ENCODE data around the gene KIAA0930. TPM values are rescaled to one million over a fixed set of nuclear protein-coding genes. Genes with fewer than 3 reads are reported as not detected.

KIAA0930 gene
- total RNA-seq, 2 experiments from 2014 or later, result 6.7 to 7.4 TPM

DNA sequence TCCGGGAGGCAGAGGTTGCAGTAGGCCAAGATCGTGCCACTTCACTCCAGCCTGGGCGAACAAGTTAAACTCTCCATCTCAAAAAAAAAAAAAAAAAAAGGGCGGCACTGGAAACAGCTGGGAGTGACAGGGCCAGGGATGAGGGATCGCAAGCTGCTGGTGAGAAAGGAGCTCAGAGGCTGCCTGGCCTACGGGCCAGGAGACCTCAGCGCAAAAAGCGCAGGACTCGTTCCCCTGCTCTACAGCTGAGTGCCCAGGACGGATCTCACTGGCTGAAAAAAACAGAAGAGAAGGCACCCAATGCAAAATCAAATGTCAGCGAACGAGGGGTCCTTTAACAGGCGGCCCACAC, 77.6 kb downstream of the KIAA0930 start:
- Histone ChIP-seq H3K27me3 (ENCODE audit: control insufficient read depth in 1 of 2, insufficient read depth in 2 of 2, low read length in 2 of 2) (no peaks in the 10 kb centered on the region), H3K4me3 (ENCODE audit: low read length) (peak overlapping the region; percentile 80), H3K4me1 (ENCODE audit: insufficient read depth, low read length) (peaks cover 56% of the 10 kb centered on the region), H3K9me3 (ENCODE audit: control insufficient read depth in 1 of 2, insufficient read depth in 1 of 2, low read length in 2 of 2) (no peaks in the 10 kb centered on the region), H3K27ac (ENCODE audit: low read depth in 1 of 2, low read length in 2 of 2) (peak overlapping the region; percentile 84 to 85), H3K36me3 (ENCODE audit: insufficient read depth, low read length) (peaks cover 13% of the 10 kb centered on the region)
- ChIA-PET POLR2A (interaction anchor here (0.6 to 2.8 kb wide), 9 partner anchors 11 to 1585 kb away, joined by 3 to 78 read pairs (median 4); partner anchors contain the start of genes CDPF1 and SAMM50), CTCF (interaction anchor here (1.8 kb wide), 1 partner anchor 9 kb away, joined by 8 read pairs; no protein-coding TSS in a partner anchor)
- H3K27me3 Mint-ChIP-seq, result no peaks in the 10 kb centered on the region
- no peaks in the 10 kb centered on the region for H3K9me3 Mint-ChIP-seq
- H3K27ac Mint-ChIP-seq, result peak overlapping the region; percentile 93
- peak; percentile 24 for ATAC-seq (ENCODE audit: poor library complexity)
- DNase-seq, result no peak
- TF ChIP-seq, protein P1, sequence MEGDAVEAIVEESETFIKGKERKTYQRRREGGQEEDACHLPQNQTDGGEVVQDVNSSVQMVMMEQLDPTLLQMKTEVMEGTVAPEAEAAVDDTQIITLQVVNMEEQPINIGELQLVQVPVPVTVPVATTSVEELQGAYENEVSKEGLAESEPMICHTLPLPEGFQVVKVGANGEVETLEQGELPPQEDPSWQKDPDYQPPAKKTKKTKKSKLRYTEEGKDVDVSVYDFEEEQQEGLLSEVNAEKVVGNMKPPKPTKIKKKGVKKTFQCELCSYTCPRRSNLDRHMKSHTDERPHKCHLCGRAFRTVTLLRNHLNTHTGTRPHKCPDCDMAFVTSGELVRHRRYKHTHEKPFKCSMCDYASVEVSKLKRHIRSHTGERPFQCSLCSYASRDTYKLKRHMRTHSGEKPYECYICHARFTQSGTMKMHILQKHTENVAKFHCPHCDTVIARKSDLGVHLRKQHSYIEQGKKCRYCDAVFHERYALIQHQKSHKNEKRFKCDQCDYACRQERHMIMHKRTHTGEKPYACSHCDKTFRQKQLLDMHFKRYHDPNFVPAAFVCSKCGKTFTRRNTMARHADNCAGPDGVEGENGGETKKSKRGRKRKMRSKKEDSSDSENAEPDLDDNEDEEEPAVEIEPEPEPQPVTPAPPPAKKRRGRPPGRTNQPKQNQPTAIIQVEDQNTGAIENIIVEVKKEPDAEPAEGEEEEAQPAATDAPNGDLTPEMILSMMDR (IDR thresholded peaks at IDR 0.05), result no peak
- peaks cover 65% of the 10 kb centered on the region for H3K4me1 Mint-ChIP-seq (ENCODE audit: low read depth)
- H3K36me3 Mint-ChIP-seq (ENCODE audit: low read depth), result peaks cover 42% of the 10 kb centered on the region
- intact Hi-C loops (cut with DNase I, micrococcal nuclease), result loop anchor here (1.0 to 10.0 kb wide), 7 partner anchors 10 to 1348 kb away; partner anchors contain the start of genes EFCAB6 (in 1 of the 2) and PRR5 (in 1 of the 2)
- peak overlapping the region; percentile 95 for H3K4me3 Mint-ChIP-seq

DNA sequence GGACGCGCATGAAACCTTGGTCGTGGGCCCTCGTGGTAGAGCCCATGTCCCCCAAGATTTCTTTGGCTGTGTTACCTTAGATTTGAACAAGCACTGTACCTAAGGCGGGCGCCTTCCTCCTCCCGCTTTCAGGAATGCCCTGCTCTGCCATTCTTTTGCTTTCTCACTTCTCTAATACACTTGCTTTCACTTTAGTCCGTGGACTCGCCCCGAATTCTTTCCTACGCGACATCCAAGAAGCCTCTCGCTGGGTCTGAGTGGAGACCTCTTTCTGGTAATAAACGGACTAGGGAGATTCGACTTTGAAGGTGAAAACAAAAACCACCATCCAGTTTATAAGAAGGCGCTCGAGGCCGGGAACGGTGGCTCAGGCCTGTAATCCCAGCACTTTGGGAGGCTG, 78.2 kb downstream of the KIAA0930 start:
- Mint-ChIP-seq H3K27ac (peak overlapping the region; percentile 93), H3K4me3 (peak overlapping the region; percentile 95), H3K4me1 (ENCODE audit: low read depth) (peaks cover 63% of the 10 kb centered on the region), H3K36me3 (ENCODE audit: low read depth) (peaks cover 45% of the 10 kb centered on the region), H3K9me3 (no peaks in the 10 kb centered on the region), H3K27me3 (no peaks in the 10 kb centered on the region)
- no peak for DNase-seq
- peaks cover 12% of the 10 kb centered on the region for H3K36me3 ChIP-seq (ENCODE audit: insufficient read depth, low read length)
- H3K27me3 ChIP-seq (ENCODE audit: control insufficient read depth in 1 of 2, insufficient read depth in 2 of 2, low read length in 2 of 2), result no peaks in the 10 kb centered on the region
- no peak overlapping the region for H3K27ac ChIP-seq (ENCODE audit: low read depth in 1 of 2, low read length in 2 of 2)
- H3K4me1 ChIP-seq (ENCODE audit: insufficient read depth, low read length), result peaks cover 56% of the 10 kb centered on the region
- no peaks in the 10 kb centered on the region for H3K9me3 ChIP-seq (ENCODE audit: control insufficient read depth in 1 of 2, insufficient read depth in 1 of 2, low read length in 2 of 2)
- POLR2A ChIA-PET, result interaction anchor here (1.6 to 2.8 kb wide), 2 partner anchors 12 to 13 kb away, joined by 8 to 78 read pairs; no protein-coding TSS in a partner anchor
- TF ChIP-seq, protein P1 (IDR thresholded peaks at IDR 0.05), result no peak
- CTCF ChIA-PET, result interaction anchor here (1.8 kb wide), 1 partner anchor 10 kb away, joined by 8 read pairs; no protein-coding TSS in a partner anchor
- peak overlapping the region; percentile 80 for H3K4me3 ChIP-seq (ENCODE audit: low read length)
- intact Hi-C loops (cut with DNase I, micrococcal nuclease), result loop anchor here (2.0 to 10.0 kb wide), 6 partner anchors 16 to 1348 kb away; partner anchors contain the start of genes EFCAB6 (in 1 of the 2) and PRR5 (in 1 of the 2)
- ATAC-seq (ENCODE audit: poor library complexity), result no peak

DNA sequence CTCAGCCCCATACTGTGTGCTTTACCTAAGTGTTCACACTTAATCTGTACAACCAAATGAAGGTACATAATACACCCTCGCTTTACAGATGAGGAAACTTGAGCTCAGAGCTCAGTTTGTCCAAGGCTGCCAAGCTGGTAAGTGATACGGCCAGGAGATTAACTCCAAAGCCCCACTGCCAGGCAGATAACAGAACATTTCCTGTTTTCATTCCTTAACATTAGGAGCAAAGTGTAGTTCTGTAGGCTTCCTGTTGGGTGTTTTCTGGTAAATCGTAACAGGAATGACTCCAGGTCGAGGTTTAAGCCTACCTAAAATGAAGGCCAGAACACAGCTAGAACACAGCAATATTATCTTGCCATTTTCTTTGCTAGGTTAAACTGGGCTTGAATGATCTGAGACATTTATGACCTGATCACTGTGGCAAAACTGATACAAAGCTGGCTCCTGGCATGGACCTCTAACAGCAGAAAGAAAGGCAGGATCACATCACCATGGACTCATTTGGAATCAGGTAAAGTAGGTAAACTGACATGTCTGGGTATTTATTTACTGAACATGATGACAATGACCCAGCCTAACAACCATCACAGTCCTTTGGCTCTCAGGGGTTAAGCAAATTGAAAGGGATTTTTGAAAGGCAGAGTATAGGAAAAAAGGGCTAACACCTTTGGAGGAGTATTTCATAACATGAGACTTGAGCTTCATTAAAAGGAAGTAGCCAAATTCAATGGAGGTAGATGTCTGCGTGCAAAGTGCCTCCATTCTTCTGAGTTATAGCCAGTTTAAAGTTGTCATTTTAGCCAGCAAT, 80.8 kb downstream of the KIAA0930 start:
- Histone ChIP-seq H3K36me3 (ENCODE audit: insufficient read depth, low read length) (peaks cover 15% of the 10 kb centered on the region), H3K4me3 (ENCODE audit: low read length) (no peak overlapping the region), H3K4me1 (ENCODE audit: insufficient read depth, low read length) (peaks cover 33% of the 10 kb centered on the region), H3K27me3 (ENCODE audit: control insufficient read depth in 1 of 2, insufficient read depth in 2 of 2, low read length in 2 of 2) (no peaks in the 10 kb centered on the region), H3K9me3 (ENCODE audit: control insufficient read depth in 1 of 2, insufficient read depth in 1 of 2, low read length in 2 of 2) (no peaks in the 10 kb centered on the region), H3K27ac (ENCODE audit: low read depth in 1 of 2, low read length in 2 of 2) (no peak overlapping the region)
- Mint-ChIP-seq H3K36me3 (ENCODE audit: low read depth) (peaks cover 41% of the 10 kb centered on the region), H3K27ac (peak overlapping the region; percentile 74), H3K4me3 (peak overlapping the region; percentile 42), H3K27me3 (no peaks in the 10 kb centered on the region), H3K9me3 (no peaks in the 10 kb centered on the region), H3K4me1 (ENCODE audit: low read depth) (peaks cover 38% of the 10 kb centered on the region)
- TF ChIP-seq, protein P1 (IDR thresholded peaks at IDR 0.05), result no peak
- no peak for DNase-seq
- intact Hi-C loops (cut with DNase I, micrococcal nuclease), result loop anchor here in 1 of 2 experiments (5.0 to 10.0 kb wide), 5 partner anchors 152 to 1345 kb away; partner anchors contain the start of genes EFCAB6 and PRR5
- CTCF ChIA-PET, result interaction anchor here (1.4 kb wide), 1 partner anchor 10 kb away, joined by 4 read pairs; no protein-coding TSS in a partner anchor
- ATAC-seq (ENCODE audit: poor library complexity), result no peak
- POLR2A ChIA-PET, result interaction anchor here (1.7 kb wide), 1 partner anchor 13 kb away, joined by 3 read pairs; no protein-coding TSS in a partner anchor

Measured in CD4-positive, alpha-beta T cell (primary cell).